ENCODE measurements around the gene RGS12.

RGS12 gene, protein sequence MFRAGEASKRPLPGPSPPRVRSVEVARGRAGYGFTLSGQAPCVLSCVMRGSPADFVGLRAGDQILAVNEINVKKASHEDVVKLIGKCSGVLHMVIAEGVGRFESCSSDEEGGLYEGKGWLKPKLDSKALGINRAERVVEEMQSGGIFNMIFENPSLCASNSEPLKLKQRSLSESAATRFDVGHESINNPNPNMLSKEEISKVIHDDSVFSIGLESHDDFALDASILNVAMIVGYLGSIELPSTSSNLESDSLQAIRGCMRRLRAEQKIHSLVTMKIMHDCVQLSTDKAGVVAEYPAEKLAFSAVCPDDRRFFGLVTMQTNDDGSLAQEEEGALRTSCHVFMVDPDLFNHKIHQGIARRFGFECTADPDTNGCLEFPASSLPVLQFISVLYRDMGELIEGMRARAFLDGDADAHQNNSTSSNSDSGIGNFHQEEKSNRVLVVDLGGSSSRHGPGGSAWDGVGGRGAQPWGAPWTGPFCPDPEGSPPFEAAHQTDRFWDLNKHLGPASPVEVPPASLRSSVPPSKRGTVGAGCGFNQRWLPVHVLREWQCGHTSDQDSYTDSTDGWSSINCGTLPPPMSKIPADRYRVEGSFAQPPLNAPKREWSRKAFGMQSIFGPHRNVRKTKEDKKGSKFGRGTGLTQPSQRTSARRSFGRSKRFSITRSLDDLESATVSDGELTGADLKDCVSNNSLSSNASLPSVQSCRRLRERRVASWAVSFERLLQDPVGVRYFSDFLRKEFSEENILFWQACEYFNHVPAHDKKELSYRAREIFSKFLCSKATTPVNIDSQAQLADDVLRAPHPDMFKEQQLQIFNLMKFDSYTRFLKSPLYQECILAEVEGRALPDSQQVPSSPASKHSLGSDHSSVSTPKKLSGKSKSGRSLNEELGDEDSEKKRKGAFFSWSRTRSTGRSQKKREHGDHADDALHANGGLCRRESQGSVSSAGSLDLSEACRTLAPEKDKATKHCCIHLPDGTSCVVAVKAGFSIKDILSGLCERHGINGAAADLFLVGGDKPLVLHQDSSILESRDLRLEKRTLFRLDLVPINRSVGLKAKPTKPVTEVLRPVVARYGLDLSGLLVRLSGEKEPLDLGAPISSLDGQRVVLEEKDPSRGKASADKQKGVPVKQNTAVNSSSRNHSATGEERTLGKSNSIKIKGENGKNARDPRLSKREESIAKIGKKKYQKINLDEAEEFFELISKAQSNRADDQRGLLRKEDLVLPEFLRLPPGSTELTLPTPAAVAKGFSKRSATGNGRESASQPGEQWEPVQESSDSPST (N-terminal part only)

GRCh38 chr4:3292571-3293400 is at the start of gene RGS12:
Gene RGS12 (plus strand): TSS chr4:3293021. CDS start chr4:3316171, 23,150 bp downstream.
- peak; percentile 62 for DNase-seq (ENCODE audit: low read depth)

DNA sequence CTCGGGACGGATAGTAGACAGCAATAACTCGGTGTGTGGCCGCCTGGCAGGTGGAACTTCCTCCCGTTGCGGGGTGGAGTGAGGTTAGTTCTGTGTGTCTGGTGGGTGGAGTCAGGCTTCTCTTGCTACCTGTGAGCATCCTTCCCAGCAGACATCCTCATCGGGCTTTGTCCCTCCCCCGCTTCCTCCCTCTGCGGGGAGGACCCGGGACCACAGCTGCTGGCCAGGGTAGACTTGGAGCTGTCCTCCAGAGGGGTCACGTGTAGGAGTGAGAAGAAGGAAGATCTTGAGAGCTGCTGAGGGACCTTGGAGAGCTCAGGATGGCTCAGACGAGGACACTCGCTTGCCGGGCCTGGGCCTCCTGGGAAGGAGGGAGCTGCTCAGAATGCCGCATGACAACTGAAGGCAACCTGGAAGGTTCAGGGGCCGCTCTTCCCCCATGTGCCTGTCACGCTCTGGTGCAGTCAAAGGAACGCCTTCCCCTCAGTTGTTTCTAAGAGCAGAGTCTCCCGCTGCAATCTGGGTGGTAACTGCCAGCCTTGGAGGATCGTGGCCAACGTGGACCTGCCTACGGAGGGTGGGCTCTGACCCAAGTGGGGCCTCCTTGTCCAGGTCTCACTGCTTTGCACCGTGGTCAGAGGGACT is 49.6 kb upstream of the RGS12 start:
- no peak for DNase-seq (ENCODE audit: low read depth)

GRCh38 chr4:3244002-3244401 is 48.8 kb upstream of the RGS12 start:
- no peak for DNase-seq (ENCODE audit: low read depth)

- DNase-seq (ENCODE audit: low read depth): no peak
Observed at GRCh38 chr4:3244747-3245146, 48.1 kb upstream of the RGS12 start.

DNA sequence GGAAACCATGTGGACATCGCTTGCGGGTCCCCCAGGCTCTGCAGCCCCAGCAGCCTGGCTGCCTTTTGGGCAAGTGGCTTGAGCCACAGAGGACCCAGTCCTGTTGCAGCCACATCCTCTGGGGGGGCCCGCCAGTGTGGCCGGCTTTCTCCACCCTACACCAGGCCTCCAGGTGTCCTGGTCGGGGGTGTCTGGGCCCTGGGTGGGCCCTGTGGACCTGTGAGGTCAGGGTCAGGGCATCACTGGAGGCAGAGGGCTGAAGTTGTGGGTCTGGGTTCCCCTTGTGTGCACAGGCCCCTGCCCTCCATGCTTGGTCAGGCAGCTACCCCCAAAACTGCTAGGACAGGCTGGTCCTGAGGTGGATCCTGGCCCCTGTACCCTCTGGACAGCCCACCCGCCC is 47.1 kb upstream of the RGS12 start:
- no peak for DNase-seq (ENCODE audit: low read depth)

DNA sequence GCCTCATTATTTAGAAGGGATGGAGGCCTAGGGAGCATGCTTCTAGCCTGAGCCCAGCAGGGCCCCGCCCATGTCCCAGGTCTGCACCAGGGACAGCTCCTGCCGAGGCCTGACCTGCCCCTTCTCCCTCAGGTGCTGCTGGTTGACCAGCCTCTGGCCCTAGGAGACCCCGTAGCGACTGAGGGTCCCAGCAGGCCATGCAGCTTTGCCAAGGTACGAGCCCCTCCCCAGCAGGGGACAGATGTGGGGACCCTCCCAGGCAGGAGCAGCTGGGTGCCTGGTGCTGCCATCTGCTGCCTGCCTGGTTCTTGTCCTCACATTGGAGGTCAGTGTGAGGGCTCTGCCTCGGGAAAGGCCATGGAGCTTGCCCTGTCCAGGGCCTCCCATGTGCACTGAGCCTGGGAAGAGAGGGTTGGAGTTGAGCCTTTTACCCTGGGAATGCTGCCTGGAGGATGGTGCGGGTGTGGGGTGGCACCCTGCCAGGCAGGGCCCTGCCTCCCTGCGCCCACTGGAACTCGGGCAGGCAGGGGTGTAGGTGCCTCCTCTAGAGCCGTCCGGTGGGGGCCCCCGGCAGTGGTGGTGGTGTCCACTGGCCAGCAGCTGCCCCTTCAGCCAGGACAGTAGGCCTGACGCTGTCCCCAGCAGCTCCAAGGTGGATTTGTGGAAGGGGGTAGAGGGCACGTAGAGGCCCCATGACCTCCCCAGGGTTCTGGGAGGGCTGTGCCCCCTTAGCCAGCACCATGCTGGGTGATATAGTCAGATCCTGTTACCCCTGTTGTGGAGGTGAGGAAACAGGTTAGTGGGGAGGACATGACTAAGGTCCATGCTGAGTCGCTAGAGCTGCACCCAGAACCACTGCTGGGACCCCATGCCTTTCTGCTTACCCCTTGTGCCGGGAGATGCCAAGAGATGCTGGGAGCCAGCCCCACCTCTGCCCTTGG is 46.1 kb upstream of the RGS12 start:
- no peak for DNase-seq (ENCODE audit: low read depth)

- DNase-seq (ENCODE audit: low read depth): no peak
Observed at GRCh38 chr4:3247399-3248177, 45.2 kb upstream of the RGS12 start.

DNA sequence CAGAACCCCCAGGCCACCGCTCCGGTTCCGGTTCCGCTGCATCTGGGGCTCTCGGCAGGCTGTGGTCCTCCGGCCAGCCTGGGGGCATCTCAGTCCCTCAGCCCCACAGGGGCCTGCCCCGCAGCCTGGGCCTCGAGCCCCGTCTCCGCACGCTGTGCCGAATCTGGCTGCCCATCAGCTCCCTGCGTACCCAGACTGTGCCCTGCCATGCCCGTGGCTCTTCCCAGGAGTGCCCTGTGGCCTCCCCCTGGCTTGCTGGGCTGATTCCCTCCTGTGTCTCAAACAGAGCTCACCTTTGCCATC is 44.7 kb upstream of the RGS12 start:
- DNase-seq (ENCODE audit: low read depth): no peak

GRCh38 chr4:3248811-3249661 is 43.8 kb upstream of the RGS12 start, which contains the start of gene MSANTD1:
Gene MSANTD1 (plus strand): TSS chr4:3249159. CDS start chr4:3249223, 64 bp downstream.
- no peak for DNase-seq (ENCODE audit: low read depth)

DNA sequence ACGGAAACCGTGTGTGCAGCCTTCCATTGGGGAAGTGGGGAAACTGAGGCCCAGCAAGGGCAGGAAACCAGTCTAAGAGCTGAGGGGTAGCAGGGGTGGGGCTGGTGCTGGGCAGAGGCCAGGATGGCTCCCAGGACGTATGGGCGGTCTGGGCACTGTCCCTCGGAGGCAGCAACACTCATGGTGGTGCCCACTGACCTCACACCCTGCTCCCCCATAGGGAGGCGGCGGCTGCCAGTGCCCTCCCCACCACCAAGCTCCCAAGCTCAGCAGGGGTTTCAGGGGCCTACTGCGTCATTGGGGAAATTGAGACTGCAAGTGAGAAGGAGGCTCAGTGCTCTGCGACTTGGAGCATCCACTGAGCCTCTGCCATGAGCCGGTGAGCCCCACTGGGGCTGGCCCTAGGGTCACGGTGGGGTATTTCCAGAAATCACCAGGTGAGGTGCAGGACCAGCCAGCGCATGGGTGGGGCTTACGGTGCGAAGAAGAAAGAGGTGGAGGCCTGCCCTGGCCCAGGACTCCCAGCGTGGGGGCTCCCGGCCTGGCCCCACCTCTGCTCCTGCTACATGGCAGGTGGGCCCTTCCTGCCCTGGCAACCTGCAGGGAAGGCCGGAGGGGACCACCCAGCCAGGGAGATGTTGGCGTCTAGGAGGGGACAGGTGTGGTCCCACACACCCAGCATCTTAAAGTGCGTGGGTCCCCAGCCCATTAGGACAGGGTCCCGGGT is 42.9 kb upstream of the RGS12 start:
- no peak for DNase-seq (ENCODE audit: low read depth)

DNA sequence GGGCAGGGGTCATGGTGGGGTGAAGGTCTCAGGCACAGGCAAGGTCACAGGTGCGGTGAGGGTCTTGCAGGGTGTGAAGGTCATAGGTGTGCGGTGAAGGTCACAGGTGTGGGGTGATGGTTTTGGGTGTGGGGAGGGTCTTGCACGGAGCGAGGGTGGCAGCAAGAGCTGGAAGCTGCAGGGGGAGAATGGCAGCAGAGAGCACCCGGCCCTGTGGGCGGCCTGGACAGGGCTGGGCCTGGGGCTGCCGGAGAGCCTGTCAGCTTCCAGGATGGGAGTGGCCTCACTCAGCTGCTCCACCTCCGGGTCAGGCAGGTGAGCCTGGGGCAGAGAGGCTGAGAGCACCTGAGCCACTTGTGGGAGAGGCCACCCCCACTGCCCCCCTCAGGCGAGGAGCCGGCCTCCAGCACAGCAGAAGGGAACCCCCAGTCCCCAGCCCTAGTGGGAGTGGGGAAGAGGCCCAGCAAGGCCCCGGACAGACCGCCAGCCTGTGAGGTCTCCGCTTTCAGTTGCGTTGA is 42.3 kb upstream of the RGS12 start:
- no peak for DNase-seq (ENCODE audit: low read depth)

GRCh38 chr4:3250956-3251690 is 41.7 kb upstream of the RGS12 start:
- no peak for DNase-seq (ENCODE audit: low read depth)

GRCh38 chr4:3251691-3252479 is 40.9 kb upstream of the RGS12 start:
- no peak for DNase-seq (ENCODE audit: low read depth)

DNA sequence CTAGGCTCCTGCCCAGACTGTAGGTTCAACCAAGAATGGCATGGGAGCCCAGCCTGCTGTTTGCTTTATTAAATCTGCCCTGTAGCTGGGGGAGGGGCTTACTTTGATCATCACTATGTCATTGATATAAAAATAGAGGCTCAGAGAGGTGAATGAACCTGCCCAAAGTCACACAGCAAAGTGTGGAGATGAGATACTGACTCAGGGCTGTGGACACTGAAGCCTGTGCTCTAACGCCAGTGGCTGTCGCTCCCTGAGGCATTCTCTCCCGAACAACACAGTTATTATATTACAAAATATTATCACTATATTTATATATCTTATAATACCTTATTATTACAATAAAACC is 40.4 kb upstream of the RGS12 start:
- no peak for DNase-seq (ENCODE audit: low read depth)

- no peak for DNase-seq (ENCODE audit: low read depth)
Observed at GRCh38 chr4:3252831-3253641, 39.8 kb upstream of the RGS12 start.

Measured in stimulated activated CD8-positive, alpha-beta memory T cell treated with anti-CD3 and anti-CD28 coated beads, Interleukin-12 subunit alpha, Interleukin-12 subunit beta, amount 100 ng/mL, for 1 hour (primary cell).